ENCODE measurements around the gene DHX8.

Gene DHX8

GRCh38 chr17:43547189-43547550, 63.4 kb downstream of the DHX8 start:
- no peaks in the 10 kb centered on the region for H3K36me3 ChIP-seq (ENCODE audit: control insufficient read depth, insufficient read depth, low read length)
- no peak overlapping the region for H3K4me3 ChIP-seq (ENCODE audit: low read length)
- H3K4me1 ChIP-seq (ENCODE audit: control insufficient read depth, insufficient read depth, low read length): peaks cover 5% of the 10 kb centered on the region
- peaks cover 4% of the 10 kb centered on the region for H3K27me3 ChIP-seq (ENCODE audit: control insufficient read depth, insufficient read depth, low read length)
- no peak overlapping the region for H3K27ac ChIP-seq (ENCODE audit: low read depth, low read length)
- no peak overlapping the region for H3K9ac ChIP-seq (ENCODE audit: low read length)

GRCh38 chr17:43547659-43548256, 64.0 kb downstream of the DHX8 start:
- peaks cover 4% of the 10 kb centered on the region for H3K27me3 ChIP-seq (ENCODE audit: control insufficient read depth, insufficient read depth, low read length)

GRCh38 chr17:43548689-43549379, 65.1 kb downstream of the DHX8 start:
- no peak overlapping the region for H3K9ac ChIP-seq (ENCODE audit: low read length)
- H3K4me3 ChIP-seq (ENCODE audit: low read length): no peak overlapping the region
- peaks cover 4% of the 10 kb centered on the region for H3K27me3 ChIP-seq (ENCODE audit: control insufficient read depth, insufficient read depth, low read length)

More at GRCh38 chr17:43547659-43548256, 64.0 kb downstream of the DHX8 start:
- Histone ChIP-seq H3K4me1 (ENCODE audit: control insufficient read depth, insufficient read depth, low read length) (peaks cover 5% of the 10 kb centered on the region), H3K36me3 (ENCODE audit: control insufficient read depth, insufficient read depth, low read length) (no peaks in the 10 kb centered on the region), H3K4me3 (ENCODE audit: low read length) (no peak overlapping the region), H3K9ac (ENCODE audit: low read length) (no peak overlapping the region), H3K27ac (ENCODE audit: low read depth, low read length) (no peak overlapping the region)

DNA sequence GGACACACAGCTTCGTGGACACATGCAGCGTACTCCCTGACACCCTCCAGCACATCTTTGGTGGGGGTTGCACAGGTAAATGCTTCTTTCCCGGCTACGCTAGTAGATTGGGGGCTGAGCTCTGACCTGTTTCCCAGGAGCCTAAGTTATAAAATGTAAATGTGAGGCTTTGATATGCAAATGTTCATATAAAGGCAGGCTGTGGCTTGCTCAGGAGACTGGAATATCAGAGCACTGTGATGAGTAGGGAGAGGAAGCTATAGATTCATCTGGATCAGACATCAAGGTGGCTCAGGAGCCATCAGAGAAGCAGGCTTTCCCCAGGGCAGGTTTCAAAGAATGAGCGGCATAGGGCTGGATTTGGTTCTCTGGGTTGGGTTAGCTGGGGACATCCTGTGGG, 65.7 kb downstream of the DHX8 start:
- H3K4me3 ChIP-seq (ENCODE audit: low read length): no peak overlapping the region

More at GRCh38 chr17:43548689-43549379, 65.1 kb downstream of the DHX8 start:
- Histone ChIP-seq H3K27ac (ENCODE audit: low read depth, low read length) (no peak overlapping the region), H3K4me1 (ENCODE audit: control insufficient read depth, insufficient read depth, low read length) (peaks cover 5% of the 10 kb centered on the region), H3K36me3 (ENCODE audit: control insufficient read depth, insufficient read depth, low read length) (no peaks in the 10 kb centered on the region)

GRCh38 chr17:43550754-43551153, 67.0 kb downstream of the DHX8 start:
- Histone ChIP-seq H3K36me3 (ENCODE audit: control insufficient read depth, insufficient read depth, low read length) (no peaks in the 10 kb centered on the region), H3K4me3 (ENCODE audit: low read length) (no peak overlapping the region), H3K27me3 (ENCODE audit: control insufficient read depth, insufficient read depth, low read length) (peaks cover 4% of the 10 kb centered on the region), H3K9ac (ENCODE audit: low read length) (no peak overlapping the region), H3K4me1 (ENCODE audit: control insufficient read depth, insufficient read depth, low read length) (peaks cover 5% of the 10 kb centered on the region), H3K27ac (ENCODE audit: low read depth, low read length) (no peak overlapping the region)

More for the DNA sequence above, 65.7 kb downstream of the DHX8 start:
- Histone ChIP-seq H3K4me1 (ENCODE audit: control insufficient read depth, insufficient read depth, low read length) (peaks cover 5% of the 10 kb centered on the region), H3K9ac (ENCODE audit: low read length) (no peak overlapping the region), H3K27ac (ENCODE audit: low read depth, low read length) (no peak overlapping the region), H3K36me3 (ENCODE audit: control insufficient read depth, insufficient read depth, low read length) (no peaks in the 10 kb centered on the region), H3K27me3 (ENCODE audit: control insufficient read depth, insufficient read depth, low read length) (peaks cover 4% of the 10 kb centered on the region)

- H3K4me3 ChIP-seq (ENCODE audit: low read length): no peak overlapping the region
- no peaks in the 10 kb centered on the region for H3K4me1 ChIP-seq (ENCODE audit: control insufficient read depth, insufficient read depth, low read length)
- no peak overlapping the region for H3K9ac ChIP-seq (ENCODE audit: low read length)
- no peaks in the 10 kb centered on the region for H3K27me3 ChIP-seq (ENCODE audit: control insufficient read depth, insufficient read depth, low read length)
- H3K27ac ChIP-seq (ENCODE audit: low read depth, low read length): no peak overlapping the region
- no peaks in the 10 kb centered on the region for H3K36me3 ChIP-seq (ENCODE audit: control insufficient read depth, insufficient read depth, low read length)
Measured at GRCh38 chr17:43552229-43552837, 68.6 kb downstream of the DHX8 start.

- no peaks in the 10 kb centered on the region for H3K4me1 ChIP-seq (ENCODE audit: control insufficient read depth, insufficient read depth, low read length)
- no peak overlapping the region for H3K27ac ChIP-seq (ENCODE audit: low read depth, low read length)
- H3K9ac ChIP-seq (ENCODE audit: low read length): no peak overlapping the region
- H3K4me3 ChIP-seq (ENCODE audit: low read length): no peak overlapping the region
- H3K27me3 ChIP-seq (ENCODE audit: control insufficient read depth, insufficient read depth, low read length): no peaks in the 10 kb centered on the region
- H3K36me3 ChIP-seq (ENCODE audit: control insufficient read depth, insufficient read depth, low read length): no peaks in the 10 kb centered on the region
Measured at GRCh38 chr17:43553573-43553972, 69.8 kb downstream of the DHX8 start.

DNA sequence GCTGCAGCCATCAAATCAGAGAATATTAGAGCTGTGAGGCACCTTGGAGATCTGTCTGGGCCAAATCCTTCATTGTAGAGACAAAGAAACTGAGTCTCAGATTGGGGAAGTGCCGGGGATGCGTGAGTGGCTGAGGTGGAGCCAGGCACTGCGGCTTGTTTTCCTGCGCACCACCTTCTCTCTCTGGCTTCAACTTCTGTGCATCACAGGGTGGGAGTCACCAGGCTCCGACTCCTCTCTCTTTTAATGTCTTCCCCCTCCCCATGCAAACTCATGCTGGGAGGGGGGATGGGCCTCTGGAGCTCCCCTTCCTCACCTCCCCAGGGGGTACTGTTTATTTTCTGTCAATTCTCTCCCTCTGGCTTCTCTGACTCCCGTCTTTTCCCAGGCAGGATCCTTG, 71.1 kb downstream of the DHX8 start:
- Histone ChIP-seq H3K27ac (ENCODE audit: low read depth, low read length) (no peak overlapping the region), H3K36me3 (ENCODE audit: control insufficient read depth, insufficient read depth, low read length) (no peaks in the 10 kb centered on the region), H3K4me1 (ENCODE audit: control insufficient read depth, insufficient read depth, low read length) (no peaks in the 10 kb centered on the region), H3K4me3 (ENCODE audit: low read length) (no peak overlapping the region), H3K9ac (ENCODE audit: low read length) (no peak overlapping the region), H3K27me3 (ENCODE audit: control insufficient read depth, insufficient read depth, low read length) (no peaks in the 10 kb centered on the region)

- H3K36me3 ChIP-seq (ENCODE audit: control insufficient read depth, insufficient read depth, low read length): no peaks in the 10 kb centered on the region
- no peak overlapping the region for H3K9ac ChIP-seq (ENCODE audit: low read length)
- no peaks in the 10 kb centered on the region for H3K4me1 ChIP-seq (ENCODE audit: control insufficient read depth, insufficient read depth, low read length)
- H3K27ac ChIP-seq (ENCODE audit: low read depth, low read length): no peak overlapping the region
- no peaks in the 10 kb centered on the region for H3K27me3 ChIP-seq (ENCODE audit: control insufficient read depth, insufficient read depth, low read length)
- H3K4me3 ChIP-seq (ENCODE audit: low read length): no peak overlapping the region
Measured at GRCh38 chr17:43556292-43556691, 72.5 kb downstream of the DHX8 start.

DNA sequence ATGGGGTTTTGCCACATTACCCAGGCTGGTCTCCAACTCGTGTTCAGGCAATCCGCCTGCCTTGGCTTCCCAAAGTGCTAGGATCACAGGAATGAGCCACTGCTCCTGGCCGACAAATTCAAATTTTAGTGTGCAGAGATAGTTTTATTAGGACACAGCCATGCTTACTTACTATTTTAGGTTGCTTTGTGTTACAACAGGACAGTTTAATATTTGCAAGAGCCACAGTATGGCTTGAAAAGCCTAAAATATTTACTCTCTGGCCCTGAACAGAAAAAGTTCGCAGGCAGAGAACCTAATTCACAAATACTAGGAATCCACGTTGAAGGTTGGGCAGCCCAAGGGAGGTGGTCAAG, 75.0 kb downstream of the DHX8 start:
- H3K9ac ChIP-seq (ENCODE audit: low read length): no peak overlapping the region
- H3K27me3 ChIP-seq (ENCODE audit: control insufficient read depth, insufficient read depth, low read length): no peaks in the 10 kb centered on the region
- no peak overlapping the region for H3K27ac ChIP-seq (ENCODE audit: low read depth, low read length)
- H3K4me3 ChIP-seq (ENCODE audit: low read length): no peak overlapping the region
- no peaks in the 10 kb centered on the region for H3K36me3 ChIP-seq (ENCODE audit: control insufficient read depth, insufficient read depth, low read length)
- peaks cover 3% of the 10 kb centered on the region for H3K4me1 ChIP-seq (ENCODE audit: control insufficient read depth, insufficient read depth, low read length)

DNA sequence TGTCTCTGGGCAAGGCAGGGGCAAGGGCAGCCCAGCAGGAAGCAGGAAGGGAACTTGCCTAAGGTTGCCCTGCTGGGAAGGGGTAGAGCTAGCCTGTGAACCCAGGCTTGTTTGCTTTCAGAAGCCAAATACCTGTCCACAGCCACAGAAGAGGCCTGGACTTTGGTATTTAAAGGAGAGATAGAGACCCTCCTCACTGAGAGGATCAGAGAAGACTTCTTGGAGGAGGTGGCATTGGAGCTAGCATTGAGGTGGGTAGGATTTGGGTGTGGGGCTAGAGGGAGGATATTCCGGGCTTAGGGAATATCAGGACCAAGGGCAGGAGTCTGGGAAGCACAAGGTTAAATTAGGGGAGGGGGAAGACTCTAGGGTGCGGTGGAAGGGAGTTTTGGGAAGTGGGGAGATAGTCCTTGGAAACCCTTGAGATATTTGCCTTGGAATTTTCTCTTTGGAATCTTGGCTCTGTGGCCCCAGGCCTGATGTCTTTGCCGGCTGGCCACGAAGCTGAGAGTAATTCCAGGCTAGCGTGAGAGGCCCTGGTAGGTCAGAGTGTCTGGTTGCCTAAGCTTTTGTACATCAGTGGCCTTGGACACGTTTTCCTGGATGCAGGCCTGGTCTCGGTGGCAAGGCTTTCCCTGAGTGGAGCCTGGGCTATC, 75.5 kb downstream of the DHX8 start:
- Histone ChIP-seq H3K4me3 (ENCODE audit: low read length) (no peak overlapping the region), H3K4me1 (ENCODE audit: control insufficient read depth, insufficient read depth, low read length) (peaks cover 3% of the 10 kb centered on the region), H3K27me3 (ENCODE audit: control insufficient read depth, insufficient read depth, low read length) (no peaks in the 10 kb centered on the region), H3K36me3 (ENCODE audit: control insufficient read depth, insufficient read depth, low read length) (no peaks in the 10 kb centered on the region), H3K9ac (ENCODE audit: low read length) (no peak overlapping the region), H3K27ac (ENCODE audit: low read depth, low read length) (no peak overlapping the region)

GRCh38 chr17:43560461-43561427, 77.0 kb downstream of the DHX8 start:
- H3K4me1 ChIP-seq (ENCODE audit: control insufficient read depth, insufficient read depth, low read length): peaks cover 3% of the 10 kb centered on the region
- no peaks in the 10 kb centered on the region for H3K27me3 ChIP-seq (ENCODE audit: control insufficient read depth, insufficient read depth, low read length)
- H3K36me3 ChIP-seq (ENCODE audit: control insufficient read depth, insufficient read depth, low read length): no peaks in the 10 kb centered on the region

More at GRCh38 chr17:43560461-43561427, 77.0 kb downstream of the DHX8 start:
- Histone ChIP-seq H3K9ac (ENCODE audit: low read length) (no peak overlapping the region), H3K4me3 (ENCODE audit: low read length) (no peak overlapping the region), H3K27ac (ENCODE audit: low read depth, low read length) (no peak overlapping the region)
